SK-N-SH (cell line): ENCODE results near the gene ZMIZ2.

Experiments
- ELF1 ChIP-seq: IDR thresholded peaks from 2 replicates; pipeline ENCODE4 v1.4.0; 2012
- FOXM1 ChIP-seq: IDR thresholded peaks from 2 replicates; pipeline ENCODE4 v1.4.0; 2012; ENCODE audit warnings: low read depth, mild to moderate bottlenecking
- JUND ChIP-seq: IDR thresholded peaks from 2 replicates; pipeline ENCODE4 v1.4.0; 2012
- RAD21 ChIP-seq: IDR thresholded peaks from 2 replicates; pipeline ENCODE4 v1.6.1; 2012; ENCODE audit warnings: mild to moderate bottlenecking, low read length
- YY1 ChIP-seq: IDR thresholded peaks from 2 replicates; pipeline ENCODE4 v1.4.0; 2012; ENCODE audit warnings: low read depth, mild to moderate bottlenecking
- ZBTB33 ChIP-seq: IDR thresholded peaks from 2 replicates; pipeline ENCODE4 v1.4.0; 2012; ENCODE audit warnings: low read depth, borderline replicate concordance
- TF ChIP-seq, protein P1 (sequence below): fragments of 200-600 bp; sonication (generic); IDR thresholded peaks from 2 replicates; pipeline ENCODE4 v1.6.1; 2017; ENCODE audit warnings: antibody characterized with exemption, mild to moderate bottlenecking, moderate library complexity

DNA sequence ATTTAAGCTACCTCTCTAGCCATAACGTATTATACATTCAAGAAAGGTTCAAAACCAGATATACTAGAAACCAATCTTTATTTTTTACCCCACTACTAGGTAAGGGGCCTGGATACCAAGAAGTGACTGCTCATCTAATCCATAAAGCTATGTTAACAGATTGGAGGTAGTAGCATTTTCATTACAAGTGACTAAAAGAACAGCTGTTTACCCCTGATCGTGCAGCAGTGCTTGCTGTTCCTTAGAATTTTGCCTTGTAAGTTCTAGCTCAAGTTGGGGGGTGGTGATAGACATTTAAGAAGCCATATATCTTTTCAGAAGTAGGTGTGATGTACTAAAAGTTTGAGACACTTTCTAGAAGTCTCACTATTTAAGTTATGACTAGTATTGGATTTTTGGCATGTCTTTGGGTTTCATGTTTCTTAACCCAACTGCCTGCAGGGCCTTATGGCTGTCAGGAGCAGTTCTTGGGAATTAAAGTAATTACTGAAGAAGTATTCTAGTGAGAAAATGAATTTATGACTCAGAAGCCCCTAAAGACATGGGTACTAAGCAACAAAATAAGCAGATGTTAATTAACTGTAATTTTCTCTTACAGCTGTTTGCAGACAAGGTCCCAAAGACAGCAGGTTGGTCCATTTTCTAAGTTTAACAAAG is 50.1 kb downstream of the ZMIZ2 start:
- TF ChIP-seq, protein P1, sequence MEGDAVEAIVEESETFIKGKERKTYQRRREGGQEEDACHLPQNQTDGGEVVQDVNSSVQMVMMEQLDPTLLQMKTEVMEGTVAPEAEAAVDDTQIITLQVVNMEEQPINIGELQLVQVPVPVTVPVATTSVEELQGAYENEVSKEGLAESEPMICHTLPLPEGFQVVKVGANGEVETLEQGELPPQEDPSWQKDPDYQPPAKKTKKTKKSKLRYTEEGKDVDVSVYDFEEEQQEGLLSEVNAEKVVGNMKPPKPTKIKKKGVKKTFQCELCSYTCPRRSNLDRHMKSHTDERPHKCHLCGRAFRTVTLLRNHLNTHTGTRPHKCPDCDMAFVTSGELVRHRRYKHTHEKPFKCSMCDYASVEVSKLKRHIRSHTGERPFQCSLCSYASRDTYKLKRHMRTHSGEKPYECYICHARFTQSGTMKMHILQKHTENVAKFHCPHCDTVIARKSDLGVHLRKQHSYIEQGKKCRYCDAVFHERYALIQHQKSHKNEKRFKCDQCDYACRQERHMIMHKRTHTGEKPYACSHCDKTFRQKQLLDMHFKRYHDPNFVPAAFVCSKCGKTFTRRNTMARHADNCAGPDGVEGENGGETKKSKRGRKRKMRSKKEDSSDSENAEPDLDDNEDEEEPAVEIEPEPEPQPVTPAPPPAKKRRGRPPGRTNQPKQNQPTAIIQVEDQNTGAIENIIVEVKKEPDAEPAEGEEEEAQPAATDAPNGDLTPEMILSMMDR, result no peak
- TF ChIP-seq JUND (no peak), RAD21 (no peak), YY1 (no peak), ELF1 (no peak), FOXM1 (no peak), ZBTB33 (no peak)
